GM19239 (cell line): ENCODE measurements around the gene NECTIN1.
A peak's percentile ranks its signal among the peaks of the same experiment; 100 is the strongest.

ENCODE experiments used
- DNase-seq: peaks from one replicate; pipeline ENCODE4 v3.0.0; 2011; ENCODE audit warnings: low spot score; ENCODE audit not compliant: insufficient read length
- FAIRE-seq: peaks from 2 replicates; lab custom pipeline; 2011; peaks lifted over from hg19 to GRCh38; lab: Jason Lieb, UNC

Gene NECTIN1

GRCh38 chr11:119652907-119653659, 75.9 kb downstream of the NECTIN1 start:
- DNase-seq = no peak
- no peak for FAIRE-seq

GRCh38 chr11:119651802-119652584, 77.0 kb downstream of the NECTIN1 start:
- DNase-seq (no peak), FAIRE-seq (no peak)

GRCh38 chr11:119650251-119650650, 78.7 kb downstream of the NECTIN1 start:
- FAIRE-seq = no peak
- DNase-seq = no peak

GRCh38 chr11:119647254-119647653, 81.7 kb downstream of the NECTIN1 start:
- DNase-seq (no peak), FAIRE-seq (no peak)

GRCh38 chr11:119645018-119645417, 84.0 kb downstream of the NECTIN1 start:
- DNase-seq (no peak), FAIRE-seq (no peak)

GRCh38 chr11:119644502-119644901, 84.5 kb downstream of the NECTIN1 start:
- no peak for DNase-seq
- FAIRE-seq = no peak

- FAIRE-seq = no peak
- DNase-seq = no peak
Observed at GRCh38 chr11:119643876-119644225, 85.1 kb downstream of the NECTIN1 start.

- DNase-seq (no peak), FAIRE-seq (no peak)
Observed at GRCh38 chr11:119643212-119643875, 85.7 kb downstream of the NECTIN1 start.

- peak; percentile 33 for FAIRE-seq
- DNase-seq = peak; percentile 43
Observed at GRCh38 chr11:119641983-119642745, 86.8 kb downstream of the NECTIN1 start.

GRCh38 chr11:119640541-119640940, 88.5 kb downstream of the NECTIN1 start:
- DNase-seq (no peak), FAIRE-seq (no peak)

GRCh38 chr11:119639642-119640205, 89.3 kb downstream of the NECTIN1 start:
- DNase-seq = no peak
- no peak for FAIRE-seq

GRCh38 chr11:119638851-119639250, 90.1 kb downstream of the NECTIN1 start:
- DNase-seq (no peak), FAIRE-seq (no peak)

GRCh38 chr11:119637481-119637880, 91.5 kb downstream of the NECTIN1 start:
- no peak for FAIRE-seq
- DNase-seq = no peak

GRCh38 chr11:119635776-119636175, 93.2 kb downstream of the NECTIN1 start:
- no peak for DNase-seq
- no peak for FAIRE-seq

- FAIRE-seq (no peak), DNase-seq (no peak)
Observed at GRCh38 chr11:119635041-119635740, 93.8 kb downstream of the NECTIN1 start.

- FAIRE-seq (no peak), DNase-seq (no peak)
Observed at GRCh38 chr11:119634301-119634700, 94.7 kb downstream of the NECTIN1 start.

GRCh38 chr11:119629834-119630624, 99.0 kb downstream of the NECTIN1 start:
- FAIRE-seq = no peak
- DNase-seq = no peak

- no peak for DNase-seq
- no peak for FAIRE-seq
Observed at GRCh38 chr11:119629085-119629484, 99.9 kb downstream of the NECTIN1 start.

- DNase-seq (no peak), FAIRE-seq (no peak)
Observed at GRCh38 chr11:119627286-119627685, 101.7 kb downstream of the NECTIN1 start.
